CD4-positive, alpha-beta T cell treated with Interleukin-4 for 1 hour (primary cell): ENCODE measurements around the gene PLIN4.
A peak's percentile ranks its signal among the peaks of the same experiment; 100 is the strongest.

Source experiments
- DNase-seq, 2 donors: peaks; one replicate each; pipeline ENCODE4 v3.0.0-alpha.2; 2020 to 2022

The PLIN4 gene

DNA sequence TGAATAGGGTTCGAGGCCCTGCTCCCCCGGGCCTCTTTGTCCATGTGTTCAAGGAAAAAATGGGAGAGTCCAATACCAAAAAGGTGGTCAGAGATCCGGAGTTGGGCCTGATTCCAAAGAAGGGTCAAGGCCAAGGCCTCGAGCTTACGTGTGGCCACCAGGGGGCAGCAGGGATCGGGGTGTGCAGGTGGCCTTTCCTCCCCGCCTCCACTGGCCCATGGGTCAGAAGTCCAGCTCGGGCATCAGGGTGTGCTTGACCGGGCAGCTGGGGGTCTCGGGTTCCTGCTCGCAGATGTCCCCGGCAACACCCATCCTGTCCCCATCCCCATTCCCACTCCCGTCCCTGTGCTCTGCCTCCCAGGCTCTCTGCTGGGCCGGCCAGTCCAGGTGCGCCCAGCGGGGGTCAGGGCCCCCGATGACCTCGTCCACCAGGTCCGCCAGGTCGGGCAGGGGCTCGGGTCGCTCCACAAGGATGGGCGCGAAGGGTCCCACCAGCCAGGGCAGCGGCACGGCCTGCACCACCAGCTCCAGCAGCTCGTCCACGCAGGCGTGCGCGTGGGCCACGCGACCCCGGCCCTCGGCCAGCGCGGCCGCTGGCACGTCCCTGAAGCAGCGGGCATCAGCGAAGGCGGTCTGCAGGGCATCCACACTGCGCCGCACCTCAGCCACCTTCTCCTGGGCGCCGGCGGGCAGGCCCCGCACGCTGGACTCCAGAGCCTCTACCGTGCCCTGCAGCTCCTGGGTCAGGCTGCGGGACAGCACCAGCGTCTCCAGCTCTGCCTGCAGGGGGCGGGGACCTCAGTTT, 5.2 kb upstream of the PLIN4 start:
- peak; percentile 14 to 34 for DNase-seq

GRCh38 chr19:4522291-4523002, 4.2 kb upstream of the PLIN4 start:
- no peak for DNase-seq

DNA sequence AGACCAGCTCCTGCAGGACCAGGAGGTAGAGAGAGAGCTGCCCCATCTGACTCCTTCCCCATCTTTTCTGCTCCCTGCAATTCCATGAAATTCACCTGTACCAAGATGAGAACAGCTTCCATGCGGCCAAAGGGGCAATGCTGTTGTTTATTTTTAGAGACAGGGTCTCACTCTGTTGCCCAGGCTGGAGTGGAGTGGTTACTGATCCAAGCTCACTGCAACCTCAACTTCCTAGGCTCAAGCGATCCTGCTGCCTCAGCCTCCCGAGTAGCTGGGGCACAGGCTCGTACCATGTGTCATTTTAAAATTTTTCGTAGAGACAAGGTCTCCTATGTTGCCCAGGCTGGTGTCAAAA, 3.6 kb upstream of the PLIN4 start:
- DNase-seq, result no peak

GRCh38 chr19:4521170-4521887, 3.0 kb upstream of the PLIN4 start:
- no peak for DNase-seq

DNA sequence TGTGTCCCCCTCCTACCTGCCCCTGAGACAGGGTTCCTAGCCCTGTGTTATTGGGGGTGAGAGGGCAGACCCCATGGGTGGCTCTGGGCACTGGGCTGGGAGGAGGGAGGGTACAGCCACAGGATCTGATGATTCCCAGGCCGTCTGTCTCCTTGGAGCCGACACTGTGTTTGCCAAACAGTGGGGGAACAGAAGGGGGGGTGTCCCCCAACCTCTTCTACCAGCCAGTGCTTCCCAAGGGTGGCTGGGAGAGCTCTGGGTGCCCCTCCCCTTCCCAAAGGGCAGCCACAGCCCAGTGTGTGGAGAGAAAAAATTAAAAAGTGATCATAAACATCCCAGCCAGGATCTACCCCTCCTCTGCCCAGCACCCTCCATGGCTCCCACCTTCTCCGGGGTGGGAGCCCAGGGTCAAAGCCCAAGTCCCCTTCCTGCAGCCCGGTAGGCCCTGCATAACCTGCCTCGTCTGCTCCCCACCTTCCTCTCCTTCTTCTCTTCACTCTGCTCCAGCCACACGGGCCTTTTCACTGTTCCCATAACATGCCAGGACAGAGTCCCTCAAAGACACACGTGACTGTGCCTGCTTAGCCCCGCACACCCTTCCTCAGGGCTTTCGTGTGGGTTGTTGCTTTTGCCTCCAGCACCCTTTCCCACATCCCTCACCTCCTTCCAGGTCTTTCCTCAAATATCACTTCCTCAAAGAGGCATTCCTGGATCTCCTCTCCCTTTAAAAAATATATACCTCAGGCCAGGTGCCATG, 1.4 kb upstream of the PLIN4 start:
- no peak for DNase-seq

DNA sequence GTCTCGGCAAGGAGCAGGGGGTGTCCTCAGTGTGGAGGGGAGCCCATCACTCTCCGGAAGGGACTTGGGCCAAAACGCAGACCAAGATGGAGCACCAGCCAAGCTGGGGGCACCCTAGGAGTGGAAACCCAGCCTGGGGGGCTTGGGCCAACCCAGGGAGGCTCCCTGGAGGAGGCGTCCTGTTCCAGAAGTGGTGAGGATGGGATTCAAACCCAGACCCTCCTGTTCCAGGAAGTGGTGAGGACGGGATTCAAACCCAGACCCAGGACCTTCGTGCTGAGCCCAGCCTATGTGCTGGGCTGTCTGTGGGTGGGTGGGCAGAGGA, 848 bp upstream of the PLIN4 start:
- DNase-seq, result no peak

- no peak for DNase-seq
Measured at GRCh38 chr19:4517451-4518057, 732 bp downstream of the PLIN4 start.

DNA sequence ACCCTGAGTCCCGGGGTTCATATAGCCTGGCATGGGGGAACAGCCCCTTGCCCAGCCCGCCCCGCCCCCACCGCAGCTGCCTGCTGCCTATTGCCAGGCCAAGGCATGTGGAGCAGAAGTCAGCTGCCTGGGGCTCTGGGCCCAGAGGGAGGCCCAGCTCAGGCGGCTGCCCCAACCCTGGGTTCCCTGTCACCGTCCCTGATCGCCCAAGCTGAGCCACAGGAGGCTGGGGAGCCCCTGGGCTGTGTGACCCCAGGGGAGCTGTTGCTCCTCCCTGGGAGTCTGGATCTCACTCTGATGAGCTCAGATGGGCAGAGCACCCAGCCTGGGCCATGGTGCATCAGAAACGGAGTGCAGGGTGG, 1.4 kb downstream of the PLIN4 start:
- no peak for DNase-seq

DNA sequence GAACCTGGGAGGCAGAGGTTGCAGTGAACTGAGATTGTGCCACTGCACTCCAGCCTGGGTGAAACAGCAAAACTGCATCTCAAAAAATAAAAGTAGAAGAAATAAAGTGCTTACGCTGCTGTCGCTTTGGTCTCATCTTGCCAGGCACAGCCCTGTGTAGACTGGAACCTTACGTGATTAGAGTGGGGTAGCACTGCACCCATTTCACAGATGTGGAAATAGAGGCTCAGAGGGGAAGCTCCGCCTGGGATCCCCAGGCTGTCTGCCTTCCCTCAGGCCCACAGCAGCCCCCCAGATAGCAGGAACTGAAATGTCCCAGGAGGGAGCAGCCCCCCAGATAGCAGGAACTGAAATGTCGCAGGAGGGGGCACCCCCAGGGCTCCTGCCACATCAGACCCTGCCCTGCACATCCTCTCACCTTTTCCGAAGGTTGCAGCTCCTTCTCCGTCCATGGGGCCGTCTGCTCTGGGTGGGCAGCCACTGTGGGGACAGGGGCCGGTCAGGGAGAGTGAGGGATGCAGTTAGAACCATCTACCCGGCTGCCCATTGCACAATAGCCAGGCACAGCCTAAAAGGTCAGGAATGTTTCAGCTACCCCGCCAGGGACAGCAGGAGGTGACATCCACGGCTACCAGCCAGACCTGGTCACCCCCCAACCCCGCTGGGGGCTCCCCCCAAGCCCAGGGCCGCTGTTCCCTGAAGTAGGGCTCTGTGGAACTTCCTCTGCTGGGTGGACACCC, 1.9 kb downstream of the PLIN4 start:
- DNase-seq, result no peak

GRCh38 chr19:4515732-4516131, 2.6 kb downstream of the PLIN4 start:
- no peak for DNase-seq

- DNase-seq, result no peak
Measured at GRCh38 chr19:4513248-4513647, 5.0 kb downstream of the PLIN4 start.

DNA sequence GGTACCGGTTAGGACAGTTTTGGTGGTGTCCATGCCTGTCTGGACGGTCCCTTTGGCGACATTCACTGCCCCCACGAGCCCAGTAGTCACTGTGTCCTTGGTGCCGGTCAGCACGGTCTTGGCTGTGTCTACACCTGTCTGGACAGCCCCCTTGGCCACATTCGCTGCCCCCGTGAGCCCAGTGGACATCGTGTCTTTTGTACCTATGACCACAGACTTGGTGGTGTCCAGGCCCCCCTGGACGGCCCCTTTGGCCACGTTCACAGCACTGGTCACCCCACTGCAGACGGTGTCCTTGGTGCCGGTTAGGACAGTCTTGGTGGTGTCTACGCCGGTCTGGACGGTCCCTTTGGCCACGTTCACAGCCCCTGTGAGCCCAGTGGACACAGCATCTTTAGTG, 6.2 kb downstream of the PLIN4 start:
- DNase-seq, result no peak

DNA sequence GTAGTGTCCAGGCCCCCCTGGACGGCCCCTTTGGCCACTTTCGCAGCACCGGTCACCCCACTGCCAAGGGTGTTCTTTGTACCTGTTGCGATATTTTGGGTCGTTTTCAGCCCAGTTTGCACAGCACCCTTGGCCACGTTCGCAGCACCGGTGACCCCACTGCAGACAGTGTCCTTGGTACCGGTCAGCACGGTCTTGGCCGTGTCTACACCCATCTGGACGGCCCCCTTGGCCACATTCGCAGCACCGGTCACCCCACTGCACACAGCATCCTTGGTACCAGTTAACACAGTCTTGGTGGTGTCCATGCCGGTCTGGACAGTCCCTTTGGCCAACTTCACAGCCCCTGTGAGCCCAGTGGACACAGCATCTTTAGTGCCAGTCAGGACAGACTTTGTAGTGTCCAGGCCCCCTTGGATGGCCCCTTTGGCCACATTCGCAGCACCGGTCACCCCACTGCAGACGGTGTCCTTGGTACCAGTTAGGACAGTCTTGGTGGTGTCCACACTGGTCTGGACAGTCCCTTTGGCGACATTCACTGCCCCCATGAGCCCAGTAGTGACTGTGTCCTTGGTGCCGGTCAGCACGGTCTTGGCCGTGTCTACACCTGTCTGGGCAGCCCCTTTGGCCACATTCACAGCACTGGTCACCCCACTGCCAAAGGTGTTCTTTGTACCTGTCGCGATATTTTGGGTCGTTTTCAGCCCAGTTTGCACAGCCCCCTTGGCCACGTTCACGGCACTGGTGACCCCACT, 6.8 kb downstream of the PLIN4 start:
- no peak for DNase-seq

- no peak for DNase-seq
Measured at GRCh38 chr19:4510435-4511255, 7.6 kb downstream of the PLIN4 start.

- no peak for DNase-seq
Measured at GRCh38 chr19:4508698-4509097, 9.6 kb downstream of the PLIN4 start.

GRCh38 chr19:4507804-4508203, 10.5 kb downstream of the PLIN4 start:
- DNase-seq, result no peak

GRCh38 chr19:4507150-4507452, 11.2 kb downstream of the PLIN4 start:
- no peak for DNase-seq

DNA sequence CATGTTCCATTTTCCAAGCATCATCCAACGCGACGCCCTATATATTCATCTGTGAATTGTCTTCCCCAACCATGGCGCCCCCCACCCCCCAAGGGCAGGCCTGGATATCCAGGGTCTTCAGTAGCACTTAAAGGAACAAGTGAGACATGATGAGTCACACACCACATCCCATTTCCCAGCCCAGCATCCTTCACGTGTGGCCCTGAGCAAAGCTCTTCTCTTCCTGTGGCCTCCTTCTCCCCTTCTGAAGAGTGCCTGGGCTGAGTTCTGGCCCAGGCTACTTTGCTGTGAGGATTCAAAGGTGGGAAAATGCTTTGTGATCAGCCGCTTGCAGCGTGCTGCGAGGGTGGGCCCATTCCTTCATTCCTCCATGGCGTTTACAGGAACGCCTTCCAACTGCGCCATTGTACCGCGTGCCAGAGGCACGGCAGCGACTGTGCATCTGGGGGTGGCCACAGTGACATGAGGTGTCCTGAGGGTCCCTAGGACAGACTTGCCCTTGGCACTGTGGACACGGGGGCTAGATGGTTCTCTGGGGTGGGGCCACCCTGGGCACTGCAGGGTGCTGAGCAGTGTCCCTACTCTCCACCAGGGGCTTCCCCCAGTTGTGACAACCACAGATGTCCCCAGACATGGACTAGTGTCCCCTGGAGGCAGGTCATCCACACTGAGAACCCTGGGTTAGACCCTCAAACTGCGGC, 11.7 kb downstream of the PLIN4 start:
- DNase-seq, result no peak

- no peak for DNase-seq
Measured at GRCh38 chr19:4505570-4506448, 12.5 kb downstream of the PLIN4 start.
